NCI-H2029 (cell line): Measurements from ENCODE around the gene EGFL6.
"Not testable (repeated sequence)": the region's sequence is repeated elsewhere in the genome, so short reads cannot be mapped to it uniquely, and the experiment has no call there.

Experiments used
- DNase-seq: peaks from one replicate; lab custom pipeline; 2025; lab: John Stamatoyannopoulos, UW

EGFL6 gene

DNA sequence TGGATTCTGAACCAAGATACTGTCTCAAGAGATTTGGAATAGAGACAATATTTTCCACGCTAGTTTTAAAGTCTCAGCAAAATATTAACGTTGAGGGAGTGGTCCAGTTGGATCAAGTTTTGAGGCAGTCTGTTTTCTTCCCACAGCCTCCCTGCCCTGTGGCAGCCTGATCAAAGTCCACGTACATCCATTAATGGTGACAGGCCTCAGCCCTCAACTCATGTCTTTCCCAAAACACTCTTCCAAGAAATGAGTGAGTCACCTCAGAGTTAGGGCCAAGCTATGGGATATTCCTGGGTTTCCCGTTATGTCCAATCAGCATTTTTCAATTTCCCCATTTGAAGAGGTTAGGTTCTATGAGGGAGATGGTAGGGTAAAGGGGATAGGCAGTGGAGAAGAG, 28.5 kb downstream of the EGFL6 start:
- DNase-seq = no peak

- DNase-seq = no peak
Measured at GRCh38 chrX:13598877-13599276, 29.5 kb downstream of the EGFL6 start.

DNA sequence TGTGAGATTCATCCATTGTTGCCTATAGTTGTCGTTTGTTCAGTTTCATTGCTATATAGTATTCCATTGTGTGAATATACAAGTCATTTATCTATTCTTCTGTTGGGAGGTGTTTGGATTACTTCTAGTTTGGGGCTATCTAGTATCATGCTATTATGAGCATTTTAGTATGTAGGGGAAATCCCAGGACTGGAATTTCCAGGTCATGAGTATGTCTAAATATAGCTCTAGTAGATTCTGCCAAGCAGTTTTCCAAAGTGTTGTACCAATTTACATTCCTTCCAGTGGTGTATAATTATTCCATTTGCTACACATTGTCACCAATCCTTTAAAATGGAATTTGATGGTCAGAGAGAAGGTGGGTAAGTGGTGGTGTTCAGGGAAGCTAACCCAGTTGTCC, 30.1 kb downstream of the EGFL6 start:
- no peak for DNase-seq

DNA sequence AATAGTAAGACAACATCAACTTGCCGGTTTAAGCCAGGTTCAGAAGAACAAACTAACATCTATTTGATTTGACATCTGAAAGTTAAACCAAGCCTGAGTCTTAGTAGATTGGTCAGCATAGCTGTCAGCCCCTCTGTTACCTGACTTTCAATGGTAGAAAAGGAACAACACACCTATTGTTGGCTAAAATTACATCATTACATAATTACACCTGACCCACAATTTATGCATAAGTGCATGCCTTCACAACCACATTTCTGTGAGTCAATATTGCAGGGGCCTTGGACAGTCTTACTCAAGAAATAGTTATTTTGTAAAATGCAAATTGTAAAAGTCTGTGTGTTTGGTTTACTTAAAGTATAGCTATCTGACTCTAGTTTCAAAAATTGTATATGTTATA, 36.2 kb downstream of the EGFL6 start:
- no peak for DNase-seq

DNA sequence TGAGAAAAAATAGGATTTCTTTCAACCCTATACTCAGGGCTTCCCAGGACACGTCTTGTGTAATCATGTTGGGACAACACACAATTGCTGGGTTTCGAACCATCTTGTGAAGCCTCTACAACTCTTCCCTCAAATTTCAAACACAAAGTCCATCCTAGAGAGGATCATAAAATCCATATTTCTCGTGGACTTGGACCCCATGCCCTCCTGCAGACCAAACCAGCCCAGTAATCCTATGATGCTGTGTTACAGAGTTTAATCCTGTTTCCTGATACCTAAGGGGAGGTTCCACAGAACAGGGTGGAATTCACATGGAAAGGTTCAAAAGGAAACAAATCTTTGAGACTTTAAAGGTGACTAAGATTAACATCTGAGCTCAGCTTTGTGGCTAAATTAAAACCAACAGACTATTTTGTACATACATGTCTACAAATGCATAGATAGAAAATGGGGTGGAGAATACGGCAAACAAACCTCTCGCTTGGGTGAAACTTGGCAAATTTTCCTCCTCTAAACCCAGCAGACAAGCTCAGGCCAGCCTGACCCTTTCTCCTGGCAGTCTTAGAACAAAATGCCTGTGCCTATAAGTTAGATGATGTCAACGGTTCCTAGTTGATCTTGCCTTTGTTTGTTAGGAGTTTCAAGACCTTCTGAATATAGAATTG, 38.1 kb downstream of the EGFL6 start:
- DNase-seq = no peak

- no peak for DNase-seq
Measured at GRCh38 chrX:13607996-13608365, 38.6 kb downstream of the EGFL6 start.

DNA sequence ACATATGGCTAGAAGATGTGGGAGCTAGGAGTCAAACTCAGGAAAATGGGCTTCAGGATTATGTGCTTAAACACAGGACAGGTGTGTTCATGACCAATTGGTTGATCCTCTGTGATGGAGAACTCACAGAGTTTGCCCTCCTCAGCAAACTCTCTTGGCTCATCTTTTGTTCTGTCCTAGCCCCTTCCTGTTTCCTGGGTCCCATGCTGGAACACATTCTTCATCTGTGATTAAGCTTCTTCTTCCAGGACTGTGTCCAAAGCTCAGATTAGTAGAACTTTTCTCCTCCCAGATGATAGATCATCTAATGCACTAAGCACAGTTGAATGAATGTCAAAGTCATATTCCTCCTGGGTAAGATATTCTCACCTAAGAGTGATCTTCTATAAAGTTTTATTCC, 44.8 kb downstream of the EGFL6 start:
- DNase-seq = no peak

DNA sequence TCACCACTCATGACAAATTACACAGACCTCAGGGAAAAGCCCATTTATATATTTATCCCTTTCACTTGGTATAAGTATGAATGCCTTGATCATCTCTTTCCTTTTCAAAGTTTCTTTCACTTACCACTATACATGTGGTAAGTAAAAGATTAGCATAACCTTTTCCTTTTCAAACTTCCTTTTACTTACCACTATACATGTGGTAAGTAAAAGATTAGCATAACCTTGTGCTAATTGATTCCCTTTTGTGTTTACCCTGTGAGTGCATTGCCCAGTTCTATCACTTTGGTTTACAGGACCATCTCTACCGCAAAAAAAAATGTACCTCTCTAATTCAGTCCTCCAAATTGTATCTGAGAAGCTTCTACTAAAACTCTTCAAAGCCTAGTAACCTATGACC, 50.8 kb downstream of the EGFL6 start:
- no peak for DNase-seq

DNA sequence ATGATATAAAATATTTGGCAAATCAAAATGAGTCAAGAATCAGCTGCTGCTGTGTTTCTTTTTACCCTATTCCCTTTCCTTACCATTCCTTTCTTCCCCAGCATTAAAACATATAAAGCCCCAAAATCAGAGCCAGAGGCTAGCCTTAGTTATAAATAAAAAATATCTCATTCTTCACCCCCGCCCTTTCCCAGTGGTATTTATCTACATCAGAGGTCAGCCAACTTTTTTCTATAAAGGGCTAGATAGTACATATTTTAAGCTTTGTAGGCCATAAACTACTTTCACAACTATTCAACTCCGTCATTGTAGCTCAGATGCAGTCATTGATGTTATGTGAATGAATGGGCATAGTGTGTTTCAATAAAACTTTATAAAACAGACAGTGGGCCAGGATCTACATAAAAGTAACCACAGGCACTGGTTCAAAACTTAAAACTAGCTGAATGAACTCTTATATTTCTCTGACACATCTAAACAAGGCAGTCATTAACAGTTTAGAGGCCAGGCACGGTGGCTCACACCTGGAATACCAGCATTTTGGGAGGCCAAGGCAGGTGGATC, 53.1 kb downstream of the EGFL6 start:
- no peak for DNase-seq

DNA sequence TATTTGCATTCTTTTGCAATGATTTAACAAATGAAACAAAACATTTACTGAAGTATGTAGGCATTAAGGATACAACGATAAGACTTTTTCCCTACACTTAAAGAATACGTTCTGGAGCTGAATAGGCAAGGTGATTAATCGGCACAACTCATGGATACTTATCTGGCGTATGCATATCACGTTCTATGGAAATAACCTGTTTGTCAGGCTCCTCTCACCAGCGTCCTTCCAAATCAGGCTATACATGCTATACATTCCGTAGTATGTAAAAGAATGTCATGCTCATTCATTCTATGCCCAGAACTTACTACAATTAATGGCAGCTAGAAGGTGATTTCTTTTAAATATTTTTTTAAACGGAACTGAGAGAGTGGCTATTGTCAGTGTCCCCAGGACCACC, 57.9 kb downstream of the EGFL6 start:
- no peak for DNase-seq

DNA sequence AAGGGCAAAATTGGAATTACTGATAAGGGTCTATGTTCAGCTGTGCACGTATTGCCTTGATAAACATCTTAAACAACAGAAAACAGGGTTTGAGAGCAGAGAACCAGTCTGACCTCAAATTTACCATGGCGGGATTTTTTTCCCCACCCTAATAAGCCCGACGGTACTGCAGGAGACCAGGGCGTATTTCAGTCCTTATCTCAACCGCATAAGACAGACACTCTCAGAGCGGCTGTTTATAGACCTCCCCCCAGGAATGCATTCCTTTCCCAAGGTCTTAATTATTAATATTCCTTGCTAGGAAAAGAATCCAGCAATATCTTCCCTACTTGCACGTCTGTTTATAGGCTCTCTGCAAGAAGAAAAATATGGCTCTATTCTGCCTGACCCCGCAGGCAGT, 67.8 kb downstream of the EGFL6 start:
- DNase-seq = not testable (repeated sequence)

DNA sequence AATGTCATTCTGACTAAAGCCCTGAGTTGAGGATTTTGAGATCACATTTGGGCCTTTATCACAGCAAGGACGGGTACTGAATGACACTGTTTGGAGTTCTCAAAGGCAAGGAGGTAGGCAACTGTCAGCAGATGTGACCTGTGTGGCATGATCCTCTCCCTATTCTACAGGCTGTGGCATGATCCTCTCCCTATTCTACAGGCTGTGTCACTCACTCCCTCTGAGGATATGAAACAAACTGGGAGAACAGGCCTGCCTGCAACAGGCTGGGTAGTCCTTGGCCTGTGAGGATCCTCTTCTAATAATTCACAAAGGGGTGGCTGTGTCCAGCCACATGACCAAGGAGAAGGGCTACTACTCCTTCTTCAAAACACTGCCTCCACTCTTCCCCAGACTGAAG, 68.6 kb downstream of the EGFL6 start:
- no peak for DNase-seq

- no peak for DNase-seq
Measured at GRCh38 chrX:13638826-13639225, 69.4 kb downstream of the EGFL6 start.

GRCh38 chrX:13641684-13642083, 72.3 kb downstream of the EGFL6 start:
- not testable (repeated sequence) for DNase-seq

- no peak for DNase-seq
Measured at GRCh38 chrX:13645464-13646153, 76.2 kb downstream of the EGFL6 start.

GRCh38 chrX:13646154-13646549, 76.8 kb downstream of the EGFL6 start:
- no peak for DNase-seq

- DNase-seq = peak; percentile 2
Measured at GRCh38 chrX:13647709-13648212, 78.4 kb downstream of the EGFL6 start.

DNA sequence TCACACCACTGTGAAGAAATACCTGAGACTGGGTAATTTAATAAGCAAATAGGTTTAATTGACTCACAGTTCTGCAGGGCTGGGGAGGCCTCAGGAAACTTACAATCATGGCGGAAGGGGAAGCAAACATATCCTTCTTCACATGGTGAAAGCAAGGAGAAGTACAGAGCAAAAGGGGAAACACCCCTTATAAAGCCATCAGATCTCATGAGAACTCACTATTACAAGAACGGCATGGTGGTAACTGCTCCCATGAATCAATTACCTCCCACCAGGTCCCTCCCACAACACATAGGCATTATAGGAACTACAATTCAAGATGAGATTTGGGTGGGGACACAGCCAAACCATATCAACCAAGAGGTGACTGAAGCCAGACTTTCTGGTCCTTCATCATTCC, 78.9 kb downstream of the EGFL6 start:
- DNase-seq = not testable (repeated sequence)

GRCh38 chrX:13649838-13650237, 80.4 kb downstream of the EGFL6 start:
- DNase-seq = no peak

- DNase-seq = no peak
Measured at GRCh38 chrX:13650318-13650717, 80.9 kb downstream of the EGFL6 start.

DNA sequence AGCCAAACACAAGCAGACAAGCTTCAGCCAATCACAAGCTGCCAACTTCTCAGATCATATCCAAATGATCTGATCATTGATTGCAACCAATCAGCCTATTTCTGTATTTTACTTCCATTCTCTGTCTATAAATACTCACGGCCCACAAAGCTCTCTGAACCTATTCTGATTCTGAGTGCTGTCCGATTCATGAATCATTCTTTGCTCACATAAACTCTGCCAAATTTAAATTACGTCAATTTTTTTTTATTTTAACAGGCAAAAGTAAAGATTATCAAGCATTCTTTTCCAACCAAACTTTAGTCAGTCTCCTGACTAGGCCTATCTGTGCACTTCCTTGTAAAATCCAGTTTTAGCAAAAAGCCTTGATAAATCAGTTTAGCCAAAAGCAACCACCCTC, 81.7 kb downstream of the EGFL6 start:
- DNase-seq = no peak

DNA sequence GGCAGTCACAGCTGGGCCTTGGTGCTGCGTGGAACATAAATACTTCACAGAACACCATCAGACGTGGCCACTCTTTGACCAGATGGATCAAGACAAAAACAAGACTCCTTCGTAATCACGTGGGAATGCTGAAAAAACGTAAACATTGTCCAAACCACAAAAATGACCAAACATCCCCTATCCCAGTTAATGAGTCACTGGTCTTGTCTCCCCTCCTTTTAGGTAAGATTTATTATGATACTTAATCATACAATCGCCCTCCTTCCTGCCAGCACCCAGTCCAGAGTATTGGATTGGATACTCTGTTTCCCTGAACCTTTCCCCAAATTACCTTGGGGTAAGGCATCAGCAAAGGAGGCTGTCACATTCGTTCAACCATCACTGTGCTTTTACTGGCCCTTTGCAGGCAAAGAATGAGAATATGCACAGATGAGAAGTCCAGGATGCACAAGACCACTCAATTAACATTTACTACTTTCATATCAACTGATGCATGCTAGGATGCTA, 82.9 kb downstream of the EGFL6 start:
- DNase-seq = no peak
